ENCODE results near the gene DOLK. TPM values are rescaled to one million over a fixed set of nuclear protein-coding genes. Genes with fewer than 3 reads are reported as not detected.

Gene DOLK
- total RNA-seq, 3 donors from 2014 or later = 11.1 to 16.2 (median 14.3) TPM

DNA sequence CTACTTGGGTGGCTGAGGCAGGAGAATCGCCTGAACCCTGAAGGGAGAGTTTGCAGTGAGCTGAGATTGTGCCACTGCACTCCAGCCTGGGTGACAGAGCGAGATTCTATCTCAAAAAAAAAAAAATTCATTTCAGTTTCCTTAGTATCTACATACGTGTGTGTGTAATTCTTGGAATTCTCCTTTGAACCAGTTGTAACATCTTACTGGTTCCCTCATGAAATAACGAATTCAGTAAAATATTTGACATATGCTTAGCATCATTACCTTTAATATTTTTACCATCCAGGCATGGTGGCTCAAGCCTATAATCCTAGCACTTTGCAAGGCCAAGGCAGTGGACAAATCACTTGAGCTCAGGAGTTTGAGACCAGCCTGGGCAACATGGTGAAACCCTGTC, 17.8 kb downstream of the DOLK start:
- Histone ChIP-seq H3K4me3 (no peak overlapping the region), H3K4me1 (no peaks in the 10 kb centered on the region), H3K36me3 (no peaks in the 10 kb centered on the region), H3K9me3 (no peaks in the 10 kb centered on the region), H3K27ac (no peak overlapping the region), H3K27me3 (no peaks in the 10 kb centered on the region)
- TF ChIP-seq, protein P1, sequence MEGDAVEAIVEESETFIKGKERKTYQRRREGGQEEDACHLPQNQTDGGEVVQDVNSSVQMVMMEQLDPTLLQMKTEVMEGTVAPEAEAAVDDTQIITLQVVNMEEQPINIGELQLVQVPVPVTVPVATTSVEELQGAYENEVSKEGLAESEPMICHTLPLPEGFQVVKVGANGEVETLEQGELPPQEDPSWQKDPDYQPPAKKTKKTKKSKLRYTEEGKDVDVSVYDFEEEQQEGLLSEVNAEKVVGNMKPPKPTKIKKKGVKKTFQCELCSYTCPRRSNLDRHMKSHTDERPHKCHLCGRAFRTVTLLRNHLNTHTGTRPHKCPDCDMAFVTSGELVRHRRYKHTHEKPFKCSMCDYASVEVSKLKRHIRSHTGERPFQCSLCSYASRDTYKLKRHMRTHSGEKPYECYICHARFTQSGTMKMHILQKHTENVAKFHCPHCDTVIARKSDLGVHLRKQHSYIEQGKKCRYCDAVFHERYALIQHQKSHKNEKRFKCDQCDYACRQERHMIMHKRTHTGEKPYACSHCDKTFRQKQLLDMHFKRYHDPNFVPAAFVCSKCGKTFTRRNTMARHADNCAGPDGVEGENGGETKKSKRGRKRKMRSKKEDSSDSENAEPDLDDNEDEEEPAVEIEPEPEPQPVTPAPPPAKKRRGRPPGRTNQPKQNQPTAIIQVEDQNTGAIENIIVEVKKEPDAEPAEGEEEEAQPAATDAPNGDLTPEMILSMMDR (IDR thresholded peaks at IDR 0.05) = no peak
- TF ChIP-seq POLR2A (IDR thresholded peaks at IDR 0.05) (no peak), POLR2AphosphoS5 (IDR thresholded peaks at IDR 0.05) (no peak)
- no peak for DNase-seq (ENCODE audit: low spot score in 2 of 2)
- intact Hi-C loops (cut with DNase I; ENCODE audit: low total_unique reads) = no loop called here

DNA sequence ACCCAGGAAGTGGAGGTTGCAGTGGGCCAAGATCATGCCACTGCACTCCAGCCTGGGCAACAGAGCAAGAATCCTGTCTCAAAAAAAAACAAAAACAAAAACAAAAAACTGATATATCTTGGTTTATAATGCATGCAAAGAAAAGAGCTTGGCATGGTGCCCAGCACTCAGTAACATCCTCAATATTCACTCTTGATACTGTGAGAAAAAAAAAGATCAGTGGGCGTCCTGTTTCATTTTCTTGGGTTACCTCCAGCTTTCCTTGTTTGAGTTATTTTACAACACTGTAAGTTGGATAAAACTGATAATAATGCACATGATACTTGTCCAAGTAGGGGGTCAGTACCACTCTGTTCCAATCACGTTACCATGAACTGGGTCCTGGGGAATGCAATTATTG, 18.8 kb downstream of the DOLK start:
- no peak for TF ChIP-seq POLR2AphosphoS5 (IDR thresholded peaks at IDR 0.05)
- no peak for TF ChIP-seq POLR2A (IDR thresholded peaks at IDR 0.05)
- TF ChIP-seq, protein P1 (IDR thresholded peaks at IDR 0.05) = no peak
- intact Hi-C loops (cut with DNase I; ENCODE audit: low total_unique reads) = no loop called here
- Histone ChIP-seq H3K9me3 (no peaks in the 10 kb centered on the region), H3K4me3 (no peak overlapping the region), H3K4me1 (no peaks in the 10 kb centered on the region), H3K27me3 (no peaks in the 10 kb centered on the region), H3K27ac (no peak overlapping the region), H3K36me3 (no peaks in the 10 kb centered on the region)
- no peak for DNase-seq (ENCODE audit: low spot score in 2 of 2)

DNA sequence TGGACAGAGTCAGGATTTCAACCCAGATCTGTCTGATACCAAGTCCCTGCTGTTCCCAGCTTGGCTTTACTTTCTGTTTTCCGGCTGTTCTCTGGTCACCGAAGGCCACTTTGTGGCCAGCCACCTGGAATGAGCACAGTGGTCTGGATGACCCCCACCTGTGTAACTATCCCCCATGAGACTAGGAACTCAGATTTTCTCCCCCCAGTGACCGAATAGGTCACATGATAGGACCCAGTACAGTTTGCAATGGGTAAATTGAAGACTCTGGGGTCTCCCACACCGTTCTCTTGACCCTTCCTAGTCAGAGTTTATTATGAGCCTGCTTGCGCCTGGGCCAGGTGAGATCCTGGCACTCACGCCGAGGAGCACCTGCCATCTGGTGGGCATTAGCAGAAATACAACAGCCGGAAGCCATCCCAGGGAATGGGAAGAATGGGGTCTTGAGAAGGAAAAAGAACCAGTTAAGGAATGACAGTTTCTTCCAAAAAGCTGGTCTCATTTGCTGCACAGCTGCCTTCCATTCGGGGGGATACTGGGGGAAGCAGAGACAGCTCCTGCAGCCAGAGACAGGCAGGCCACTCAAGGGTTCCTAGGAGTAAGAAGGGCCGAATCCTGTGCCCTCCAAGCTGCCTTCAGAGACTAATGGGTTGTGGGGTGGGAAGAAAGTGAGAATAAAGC, 19.5 kb downstream of the DOLK start:
- H3K27ac ChIP-seq = peak overlapping the region; percentile 4 to 8
- no peaks in the 10 kb centered on the region for H3K4me1 ChIP-seq
- peak in 1 of 2 donors; percentile 46 for DNase-seq (ENCODE audit: low spot score in 2 of 2)
- H3K27me3 ChIP-seq = no peaks in the 10 kb centered on the region
- no peaks in the 10 kb centered on the region for H3K9me3 ChIP-seq
- no peak for TF ChIP-seq POLR2A (IDR thresholded peaks at IDR 0.05)
- TF ChIP-seq POLR2AphosphoS5 (IDR thresholded peaks at IDR 0.05) = peak in 2 of 3 donors; percentile 19 to 45
- TF ChIP-seq, protein P1 (IDR thresholded peaks at IDR 0.05) = peak; percentile 79 to 95 (median 85)
- no peak overlapping the region for H3K4me3 ChIP-seq
- H3K36me3 ChIP-seq = no peaks in the 10 kb centered on the region
- intact Hi-C loops (cut with DNase I; ENCODE audit: low total_unique reads) = no loop called here

DNA sequence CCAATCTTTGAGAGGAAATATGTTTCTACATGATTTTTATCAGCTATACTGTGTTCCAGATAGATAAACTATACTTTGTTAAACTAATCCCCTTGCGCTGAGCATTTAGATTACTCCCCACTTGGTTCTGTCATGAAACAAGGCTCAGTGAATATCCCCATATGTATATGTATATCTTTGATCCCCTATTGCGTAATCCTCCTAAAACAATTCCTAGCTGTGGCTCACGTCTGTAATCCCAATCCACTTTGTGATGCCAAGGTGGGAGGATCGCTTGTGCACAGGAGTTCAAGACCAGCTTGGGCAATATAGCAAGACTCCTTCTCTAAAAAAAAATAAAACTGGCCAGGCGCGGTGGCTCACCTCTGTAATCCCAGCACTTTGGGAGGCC, 23.9 kb downstream of the DOLK start:
- Histone ChIP-seq H3K4me3 (no peak overlapping the region), H3K27me3 (no peaks in the 10 kb centered on the region), H3K27ac (peak overlapping the region; percentile 15 to 66), H3K9me3 (no peaks in the 10 kb centered on the region), H3K36me3 (no peaks in the 10 kb centered on the region), H3K4me1 (peaks cover 0 to 3% of the 10 kb centered on the region in 2 donors)
- intact Hi-C loops (cut with DNase I; ENCODE audit: low total_unique reads) = no loop called here
- TF ChIP-seq POLR2AphosphoS5 (IDR thresholded peaks at IDR 0.05) (no peak), POLR2A (IDR thresholded peaks at IDR 0.05) (no peak)
- TF ChIP-seq, protein P1 (IDR thresholded peaks at IDR 0.05) = no peak
- DNase-seq (ENCODE audit: low spot score in 2 of 2) = no peak

DNA sequence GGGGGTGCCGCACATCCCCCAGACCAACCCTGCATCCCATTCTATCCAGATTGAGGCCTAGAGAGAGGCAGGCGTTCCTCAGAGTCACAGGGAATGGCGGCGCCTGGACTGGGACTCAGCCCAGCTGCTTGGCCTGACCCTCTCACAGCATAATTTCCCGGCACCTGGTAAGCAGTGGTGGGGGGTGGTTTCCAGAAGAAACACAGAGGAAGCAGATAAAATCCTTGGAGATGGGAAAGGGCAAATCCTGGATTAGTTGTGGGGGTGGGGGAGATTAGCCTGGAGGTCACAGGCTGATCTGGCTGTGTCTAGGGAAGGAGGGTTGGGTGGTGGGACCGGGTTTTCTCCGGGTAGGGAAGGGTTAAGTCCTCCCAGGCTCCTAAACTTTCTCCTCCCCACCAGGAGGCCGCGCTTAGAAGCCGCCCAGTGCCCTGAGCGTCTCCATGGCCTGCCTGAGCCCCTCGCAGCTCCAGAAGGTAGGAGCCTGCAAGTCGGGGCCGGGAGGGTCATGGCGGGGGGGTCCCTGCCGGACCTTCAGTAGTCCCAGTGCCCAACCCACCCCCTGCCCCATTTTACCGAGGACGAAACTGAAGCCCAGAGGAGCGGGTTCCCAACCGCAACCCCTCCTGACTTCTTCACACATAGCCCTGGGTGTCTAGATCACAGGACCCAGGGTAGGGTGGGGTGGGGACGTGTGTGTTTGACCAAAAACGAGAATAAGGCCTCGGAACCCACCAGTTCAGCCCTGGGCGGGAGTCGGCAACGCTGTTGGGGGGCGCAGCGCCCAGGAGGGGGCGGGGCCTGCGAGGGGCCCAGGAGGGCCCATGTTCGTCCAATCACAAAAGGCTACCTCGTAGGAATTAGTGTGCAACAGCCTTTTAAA, 25.3 kb downstream of the DOLK start:
- no peaks in the 10 kb centered on the region for H3K9me3 ChIP-seq
- H3K27ac ChIP-seq = peak overlapping the region; percentile 94 to 96
- peaks cover 0 to 3% of the 10 kb centered on the region in 2 donors for H3K4me1 ChIP-seq
- intact Hi-C loops (cut with DNase I; ENCODE audit: low total_unique reads) = no loop called here
- H3K27me3 ChIP-seq = no peaks in the 10 kb centered on the region
- H3K4me3 ChIP-seq = peak overlapping the region; percentile 56 to 83 (median 67)
- TF ChIP-seq POLR2AphosphoS5 (IDR thresholded peaks at IDR 0.05) (peak in 1 of 3 donors; percentile 40), POLR2A (IDR thresholded peaks at IDR 0.05) (no peak)
- TF ChIP-seq, protein P1 (IDR thresholded peaks at IDR 0.05) = peak in 2 of 3 donors; percentile 23 to 27
- no peaks in the 10 kb centered on the region for H3K36me3 ChIP-seq
- DNase-seq (ENCODE audit: low spot score in 2 of 2) = peak in 1 of 2 donors; percentile 39
